GM12891 (cell line): ENCODE data around the gene ACSS3.

Experiments
- POLR2A ChIP-seq: IDR thresholded peaks from 2 replicates; pipeline ENCODE4 v1.6.1; 2011; ENCODE audit warnings: low read depth, low read length, control low read depth
- POLR2AphosphoS5 ChIP-seq: IDR thresholded peaks from 2 replicates; pipeline ENCODE4 v1.6.1; 2011; ENCODE audit warnings: low read depth, low read length, control low read depth

GRCh38 chr12:81255947-81256346, 178.1 kb downstream of the ACSS3 start:
- TF ChIP-seq POLR2AphosphoS5, result no peak
- TF ChIP-seq POLR2A, result no peak
